Skeletal muscle cell (primary cell): Measurements from ENCODE around the gene LBHD2.

Experiments
- DNase-seq: peaks from one replicate; pipeline ENCODE4 v3.0.0-alpha.2; 2010; ENCODE audit warnings: low read depth
- H3K4me3 ChIP-seq: 2 replicates; pipeline ENCODE4 v1.5.1; 2011; ENCODE audit warnings: low read depth, mild to moderate bottlenecking, control low read depth, low read length, moderate library complexity

LBHD2 gene

DNA sequence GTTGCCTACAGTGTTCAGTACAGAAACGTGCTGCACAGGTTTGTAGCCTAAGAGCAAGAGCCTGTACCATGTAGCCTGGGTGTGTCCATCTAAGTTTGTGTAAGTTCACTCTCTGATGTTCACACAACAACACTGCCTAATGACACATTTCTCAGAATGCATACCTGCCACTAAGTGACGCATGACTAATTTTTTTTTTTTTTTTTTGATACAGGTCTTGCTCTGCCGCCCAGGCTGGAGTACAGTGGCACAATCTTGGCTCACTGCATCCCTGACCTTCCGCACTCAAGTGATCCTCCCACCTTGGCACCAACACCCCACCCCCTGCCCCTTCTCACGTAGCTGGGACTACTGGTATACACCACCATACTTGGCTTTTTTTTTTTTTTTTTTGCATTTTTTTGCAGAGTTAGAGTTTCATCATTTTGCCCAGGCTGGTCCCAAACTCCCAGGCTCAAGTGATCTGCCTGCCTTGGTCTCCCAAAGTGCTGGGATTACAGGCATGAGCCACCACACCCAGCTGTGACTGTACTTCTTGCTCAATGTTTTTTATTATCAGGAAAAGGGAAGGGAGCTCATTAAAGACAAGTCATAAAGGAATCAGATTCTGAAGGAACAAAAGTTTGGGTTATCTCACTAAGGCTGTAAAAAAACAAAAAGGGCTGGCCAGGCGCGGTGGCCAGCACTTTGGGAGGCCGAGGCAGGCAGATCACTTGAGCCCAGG is 16.6 kb upstream of the LBHD2 start:
- no peak overlapping the region for H3K4me3 ChIP-seq

DNA sequence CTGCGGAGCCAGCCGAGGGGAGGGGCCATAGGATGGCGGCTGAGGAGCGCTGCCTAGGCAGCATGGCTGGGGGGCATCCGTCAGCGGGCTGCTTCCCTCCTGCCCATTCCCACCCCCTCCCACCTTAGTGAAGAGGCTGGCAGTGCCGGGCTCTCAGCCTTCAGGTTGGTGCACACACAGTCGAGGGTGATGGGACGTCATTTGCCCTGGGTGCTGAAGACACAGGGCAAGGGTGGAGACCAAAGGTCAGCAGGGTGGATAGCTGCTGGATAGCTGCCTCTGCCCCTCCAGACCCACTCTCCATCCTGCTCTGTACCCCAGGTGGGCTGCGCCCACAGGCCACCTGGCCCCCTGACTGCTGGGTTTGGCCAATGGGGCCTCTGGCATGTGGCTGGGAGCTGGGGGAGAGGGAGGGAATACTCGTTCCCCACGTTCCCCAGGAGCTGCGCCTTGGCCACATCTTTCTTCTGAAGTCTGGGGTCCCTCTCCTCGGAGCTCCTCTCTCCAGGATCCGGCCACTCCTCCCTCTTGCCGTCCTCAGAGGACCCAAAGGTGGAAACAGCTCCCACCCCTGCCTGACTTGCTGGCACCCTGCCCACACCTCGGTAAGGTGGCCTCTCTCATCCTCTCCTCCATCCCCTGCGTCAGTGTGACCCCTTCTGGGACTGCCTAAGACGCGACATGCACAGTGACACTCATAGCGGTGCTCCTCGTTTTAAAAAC is 15.5 kb upstream of the LBHD2 start:
- no peak overlapping the region for H3K4me3 ChIP-seq
- DNase-seq: no peak

More for the DNA sequence above, 16.6 kb upstream of the LBHD2 start:
- peak; percentile 32 for DNase-seq

DNA sequence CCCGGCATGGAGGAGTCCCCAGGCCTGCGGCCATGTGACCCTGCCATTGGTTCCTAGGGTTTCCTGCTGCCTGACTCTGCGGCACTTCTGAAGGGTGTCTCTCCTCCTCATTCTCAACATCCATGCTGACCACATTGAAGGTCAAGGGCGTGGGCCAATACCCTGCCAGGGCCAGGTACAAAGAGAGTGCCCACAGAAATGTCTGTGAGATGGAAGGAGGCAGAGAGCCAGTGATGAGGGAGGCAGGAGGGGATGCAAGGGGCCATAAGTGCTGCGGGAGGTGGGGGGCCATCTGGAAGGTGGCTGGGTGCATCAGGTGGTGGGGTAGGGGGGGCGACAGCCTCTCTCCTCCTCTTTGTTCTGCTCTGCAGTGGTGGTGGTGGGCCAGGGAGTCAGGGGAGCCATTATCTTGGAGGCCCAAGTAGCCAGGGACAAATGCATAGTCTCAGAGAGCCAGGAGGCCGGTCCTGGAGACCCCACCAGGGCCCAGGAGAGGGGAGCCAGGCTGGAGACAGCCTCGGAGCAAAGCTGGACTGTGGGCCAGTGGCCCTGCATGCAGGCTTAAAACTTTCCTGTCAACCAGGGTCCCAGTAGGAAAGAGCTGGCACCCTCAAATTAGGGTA is 13.6 kb upstream of the LBHD2 start:
- H3K4me3 ChIP-seq: no peak overlapping the region

DNA sequence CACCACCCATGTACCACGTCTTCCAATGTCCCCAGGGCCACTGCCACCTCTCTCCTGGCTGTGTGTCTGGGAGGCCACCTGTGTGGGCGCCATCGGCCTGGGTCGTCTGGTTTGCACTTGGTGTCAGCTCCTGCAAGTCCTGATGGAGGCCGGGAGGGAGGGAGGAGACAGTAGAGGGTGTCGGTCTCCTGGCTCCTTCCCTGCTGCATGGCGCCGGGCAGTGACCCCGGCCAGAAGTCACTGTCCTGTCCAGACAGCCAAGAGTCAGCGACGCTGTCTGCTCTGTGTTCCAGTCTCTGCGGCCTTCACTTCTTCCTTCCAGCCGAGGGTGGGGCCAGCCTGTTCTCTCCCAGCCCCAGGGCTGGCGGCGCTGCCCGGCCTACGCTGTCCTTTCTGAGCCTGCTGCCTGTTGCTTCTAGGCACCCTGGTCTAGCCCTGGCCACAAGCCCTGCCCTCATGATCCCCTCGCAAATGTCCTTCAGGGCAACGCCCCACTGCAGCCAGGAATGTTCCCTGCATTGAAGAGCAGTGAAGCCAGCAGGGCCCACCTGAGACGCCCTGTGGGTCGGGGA is 13.0 kb upstream of the LBHD2 start:
- DNase-seq: no peak
- no peak overlapping the region for H3K4me3 ChIP-seq

More for the DNA sequence above, 13.6 kb upstream of the LBHD2 start:
- no peak for DNase-seq

GRCh38 chr14:103071544-103072251 is 12.3 kb upstream of the LBHD2 start:
- no peak for DNase-seq

DNA sequence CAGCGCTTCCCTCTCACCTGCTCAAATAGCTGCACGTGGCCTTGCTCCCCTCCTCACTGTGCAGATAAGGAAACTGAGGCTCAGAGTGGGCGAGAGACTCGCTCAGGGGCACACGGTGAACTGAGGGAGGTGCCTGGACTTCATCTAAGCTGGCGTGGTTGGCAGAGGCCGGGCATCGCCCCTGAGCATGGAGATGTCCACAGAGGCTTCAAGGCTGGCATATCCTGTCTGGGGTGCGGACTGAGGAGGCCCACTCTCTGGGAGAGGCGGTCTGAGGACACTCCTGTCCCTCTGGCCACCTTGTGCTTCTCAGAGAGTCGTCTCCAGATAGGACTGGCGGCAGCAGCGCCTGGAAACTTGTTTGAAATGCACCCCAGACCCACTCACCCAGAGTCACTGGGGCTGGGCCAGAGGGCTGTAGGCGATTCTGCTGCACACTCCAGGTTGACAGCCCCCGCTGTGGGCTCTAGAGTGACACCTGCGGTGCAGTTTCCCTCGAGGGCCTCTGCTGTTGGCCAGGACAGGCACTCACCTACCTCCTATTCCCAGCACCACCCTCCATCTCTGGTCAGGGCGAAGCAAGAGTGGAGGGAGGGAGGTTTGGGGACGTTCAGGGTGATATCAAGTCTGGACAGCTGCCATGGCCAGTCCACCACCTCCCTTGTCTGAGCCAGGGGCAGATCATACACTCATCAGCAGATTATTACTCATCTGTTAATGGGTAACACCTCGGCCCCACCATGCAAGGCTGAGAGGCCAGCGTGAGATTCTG is 11.2 kb upstream of the LBHD2 start:
- no peak for DNase-seq
- H3K4me3 ChIP-seq: no peak overlapping the region

More at GRCh38 chr14:103071544-103072251, 12.3 kb upstream of the LBHD2 start:
- no peak overlapping the region for H3K4me3 ChIP-seq

DNA sequence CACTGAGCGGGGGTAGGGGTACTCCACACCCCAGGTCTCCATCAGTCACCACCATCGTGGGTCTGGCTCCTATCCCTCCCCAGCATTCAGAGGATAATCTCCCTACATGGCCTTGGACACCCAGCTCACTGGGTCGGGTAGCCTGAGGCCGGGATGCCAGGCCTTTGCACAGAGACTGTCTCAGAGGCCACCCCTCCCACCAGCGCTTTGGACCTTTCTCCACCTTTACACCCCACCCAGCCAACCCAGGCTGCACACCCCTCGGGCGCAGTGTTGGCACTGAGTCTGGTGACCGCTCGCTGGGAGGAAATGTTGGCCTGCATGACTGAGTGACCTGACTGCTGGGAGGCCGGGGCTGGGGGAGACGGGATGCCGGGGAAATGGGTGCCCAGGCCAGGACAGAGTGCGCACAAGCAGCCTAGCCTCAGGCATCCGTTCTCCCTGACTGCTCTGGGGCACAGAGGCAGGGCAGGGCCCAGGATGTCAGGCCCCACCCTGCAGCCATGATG is 10.6 kb upstream of the LBHD2 start:
- DNase-seq: no peak
- H3K4me3 ChIP-seq: no peak overlapping the region

DNA sequence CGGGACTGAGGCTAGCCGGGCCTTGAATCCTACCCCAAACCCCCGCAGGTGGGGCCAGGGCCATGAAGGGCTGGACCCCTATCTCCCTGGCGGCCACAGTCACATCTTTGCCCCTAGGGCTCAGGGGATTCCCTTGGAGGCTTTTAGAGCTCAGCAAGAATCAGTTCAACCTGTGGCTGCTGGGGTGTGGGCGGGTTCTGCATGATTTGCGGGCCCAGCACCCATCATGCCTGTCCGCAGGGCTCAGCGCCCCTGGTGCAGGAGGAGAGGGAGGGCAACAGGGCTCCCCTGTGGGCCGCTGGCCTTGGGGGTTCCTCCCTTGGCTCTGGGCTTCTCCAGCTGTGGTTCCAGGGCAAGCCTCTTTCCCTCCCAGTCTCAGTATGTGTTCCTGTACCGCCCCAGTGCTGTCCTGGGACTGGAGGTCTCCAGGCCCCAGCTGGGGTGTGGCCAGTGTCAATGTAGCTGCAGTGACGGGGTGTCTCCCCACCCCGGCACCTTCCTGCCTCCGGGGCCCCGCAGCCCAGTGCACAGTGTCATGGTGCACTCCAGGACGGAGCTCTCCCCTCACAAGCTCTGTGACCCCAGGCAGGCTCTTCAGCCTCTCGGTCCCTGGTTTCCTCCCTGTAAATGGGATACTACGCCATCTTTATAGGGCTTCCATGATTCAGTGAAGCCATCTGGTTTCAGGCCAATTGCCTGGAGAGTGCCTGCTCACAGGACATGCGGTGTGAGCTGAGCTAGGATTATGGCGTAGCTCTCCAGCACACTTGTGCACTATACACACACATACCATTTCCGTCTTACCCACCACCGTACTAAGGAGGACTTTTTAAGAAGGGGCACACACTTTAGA is 9.9 kb upstream of the LBHD2 start:
- H3K4me3 ChIP-seq: no peak overlapping the region
- no peak for DNase-seq

GRCh38 chr14:103074729-103075367 is 9.2 kb upstream of the LBHD2 start:
- no peak for DNase-seq
- peak overlapping the region; percentile 46 for H3K4me3 ChIP-seq

- DNase-seq: peak; percentile 27
- no peak overlapping the region for H3K4me3 ChIP-seq
Observed at GRCh38 chr14:103078420-103078749, 5.6 kb upstream of the LBHD2 start.

DNA sequence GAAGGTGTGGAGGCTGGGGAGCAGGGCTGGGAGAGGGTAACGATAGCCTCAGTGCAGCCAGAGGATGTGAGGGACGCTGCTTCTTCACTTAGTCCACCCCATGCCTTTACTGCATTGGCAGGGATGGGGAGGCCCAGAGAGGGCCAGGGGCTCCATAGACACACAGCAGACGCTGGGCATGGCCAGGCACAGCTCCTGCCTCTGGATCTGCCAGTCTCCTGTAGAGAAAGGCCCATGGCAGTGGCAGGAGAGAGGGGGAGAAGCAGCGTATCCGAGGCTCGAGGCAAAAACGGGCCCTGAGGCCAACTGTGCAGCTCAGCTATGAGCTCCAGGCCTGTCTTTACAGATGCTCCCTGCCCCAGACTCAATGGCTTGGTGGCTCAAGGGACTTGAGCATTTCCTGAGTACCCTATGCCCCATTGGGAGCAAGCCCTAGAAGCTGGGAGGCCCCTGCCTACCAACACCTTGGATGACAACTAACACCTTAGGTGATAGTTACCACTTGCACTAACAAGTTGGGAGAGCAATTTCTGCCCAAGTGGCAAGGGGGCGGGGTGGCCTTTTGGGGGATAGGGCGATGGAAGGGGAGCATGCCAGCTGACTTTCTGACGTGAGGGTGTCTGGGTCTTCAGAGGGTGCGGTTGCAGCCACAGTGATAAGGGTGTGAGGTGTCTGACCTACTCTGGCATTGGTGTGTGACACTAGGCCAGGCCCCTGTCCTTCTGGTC is 5.0 kb upstream of the LBHD2 start:
- no peak for DNase-seq
- no peak overlapping the region for H3K4me3 ChIP-seq

- no peak for DNase-seq
Observed at GRCh38 chr14:103081951-103082350, 2.1 kb upstream of the LBHD2 start.

GRCh38 chr14:103085106-103086091 is 1.4 kb downstream of the LBHD2 start:
- no peak overlapping the region for H3K4me3 ChIP-seq
- no peak for DNase-seq

More at GRCh38 chr14:103081951-103082350, 2.1 kb upstream of the LBHD2 start:
- H3K4me3 ChIP-seq: no peak overlapping the region

GRCh38 chr14:103086771-103087342 is 2.8 kb downstream of the LBHD2 start:
- DNase-seq: no peak
- no peak overlapping the region for H3K4me3 ChIP-seq

GRCh38 chr14:103087343-103087835 is 3.4 kb downstream of the LBHD2 start:
- H3K4me3 ChIP-seq: no peak overlapping the region
- no peak for DNase-seq
